ENCODE results near the gene IL20RB. TPM values are rescaled to one million over a fixed set of nuclear protein-coding genes. Genes with fewer than 3 reads are reported as not detected.
A peak's percentile ranks its signal among the peaks of the same experiment; 100 is the strongest.
"Not testable (repeated sequence)": the region's sequence is repeated elsewhere in the genome, so short reads cannot be mapped to it uniquely, and the experiment has no call there.

IL20RB gene
- polyA plus RNA-seq, 1 donor (not counting 4 experiments of a cell fraction or from before 2014, with no cell fraction given) = 239 TPM

GRCh38 chr3:136982520-136983138, 24.8 kb downstream of the IL20RB start:
- H2AFZ ChIP-seq (ENCODE audit: control insufficient read depth, low read length) = no peak overlapping the region
- dilution Hi-C loops (cut with MboI; ENCODE audit: extremely low pct_ligation_motif_present, low sequenced_read_pairs) = no loop called here
- peaks cover 48% of the 10 kb centered on the region for H3K79me2 ChIP-seq (ENCODE audit: control insufficient read depth, insufficient read depth, low read length)
- no peak overlapping the region for H3K4me3 ChIP-seq (ENCODE audit: control insufficient read depth in 2 of 3, extremely low read depth in 1 of 3, insufficient read depth in 2 of 3, low read depth in 1 of 3, low read length in 3 of 3)
- H3K9me3 ChIP-seq (ENCODE audit: control insufficient read depth, low read depth, low read length) = no peaks in the 10 kb centered on the region
- peaks cover 30 to 45% of the 10 kb centered on the region in 2 experiments for H3K36me3 ChIP-seq (ENCODE audit: control insufficient read depth in 2 of 2, extremely low read depth in 1 of 2, insufficient read depth in 2 of 2, low read length in 2 of 2)
- H3K4me2 ChIP-seq (ENCODE audit: control insufficient read depth, extremely low read depth, insufficient read depth, low read depth, low read length) = no peak overlapping the region
- FAIRE-seq (no peak), DNase-seq (ENCODE audit: low read depth, low spot score) (no peak)
- no peak overlapping the region for H3K27ac ChIP-seq (ENCODE audit: control insufficient read depth, insufficient read depth, low read length)
- no peaks in the 10 kb centered on the region for H3K27me3 ChIP-seq (ENCODE audit: control insufficient read depth, extremely low read depth, insufficient read depth, low read length)
- peaks cover 10% of the 10 kb centered on the region for H4K20me1 ChIP-seq (ENCODE audit: control insufficient read depth, extremely low read depth, insufficient read depth, low read length)
- H3K4me1 ChIP-seq (ENCODE audit: control insufficient read depth, extremely low read depth, insufficient read depth, low read length) = peaks cover 40% of the 10 kb centered on the region
- no peak for TF ChIP-seq EZH2 (IDR thresholded peaks at IDR 0.05; ENCODE audit: low read length)
- no peak for TF ChIP-seq CTCF (optimal IDR thresholded peaks at IDR 0.05 in 1 of 3, IDR thresholded peaks at IDR 0.05 in 1 of 3, conservative IDR thresholded peaks at IDR 0.05 in 1 of 3; ENCODE audit: extremely low read depth in 1 of 3, insufficient read depth in 2 of 3, low read length in 3 of 3)
- peaks cover 3% of the 10 kb centered on the region for H3K9me1 ChIP-seq (ENCODE audit: control insufficient read depth, extremely low read depth, insufficient read depth, low read length)
- H3K9ac ChIP-seq (ENCODE audit: control insufficient read depth, extremely low read depth, insufficient read depth, low read length) = no peak overlapping the region

- Histone ChIP-seq H2AFZ (ENCODE audit: control insufficient read depth, low read length) (no peak overlapping the region), H3K9me1 (ENCODE audit: control insufficient read depth, extremely low read depth, insufficient read depth, low read length) (peaks cover 3% of the 10 kb centered on the region), H3K79me2 (ENCODE audit: control insufficient read depth, insufficient read depth, low read length) (peaks cover 34% of the 10 kb centered on the region), H3K4me1 (ENCODE audit: control insufficient read depth, extremely low read depth, insufficient read depth, low read length) (peaks cover 39% of the 10 kb centered on the region), H3K27me3 (ENCODE audit: control insufficient read depth, extremely low read depth, insufficient read depth, low read length) (no peaks in the 10 kb centered on the region), H3K9ac (ENCODE audit: control insufficient read depth, extremely low read depth, insufficient read depth, low read length) (peak overlapping the region; percentile 4), H3K4me3 (ENCODE audit: control insufficient read depth in 2 of 3, extremely low read depth in 1 of 3, insufficient read depth in 2 of 3, low read depth in 1 of 3, low read length in 3 of 3) (no peak overlapping the region), H3K4me2 (ENCODE audit: control insufficient read depth, extremely low read depth, insufficient read depth, low read depth, low read length) (peak overlapping the region; percentile 17), H3K27ac (ENCODE audit: control insufficient read depth, insufficient read depth, low read length) (peak overlapping the region; percentile 68), H3K9me3 (ENCODE audit: control insufficient read depth, low read depth, low read length) (no peaks in the 10 kb centered on the region), H4K20me1 (ENCODE audit: control insufficient read depth, extremely low read depth, insufficient read depth, low read length) (peaks cover 6% of the 10 kb centered on the region), H3K36me3 (ENCODE audit: control insufficient read depth in 2 of 2, extremely low read depth in 1 of 2, insufficient read depth in 2 of 2, low read length in 2 of 2) (peaks cover 37 to 54% of the 10 kb centered on the region in 2 experiments)
- DNase-seq (ENCODE audit: low read depth, low spot score) = peak; percentile 52
- dilution Hi-C loops (cut with MboI; ENCODE audit: extremely low pct_ligation_motif_present, low sequenced_read_pairs) = no loop called here
- TF ChIP-seq CTCF (optimal IDR thresholded peaks at IDR 0.05 in 1 of 3, IDR thresholded peaks at IDR 0.05 in 1 of 3, conservative IDR thresholded peaks at IDR 0.05 in 1 of 3; ENCODE audit: extremely low read depth in 1 of 3, insufficient read depth in 2 of 3, low read length in 3 of 3) = no peak
- TF ChIP-seq EZH2 (IDR thresholded peaks at IDR 0.05; ENCODE audit: low read length) = no peak
- FAIRE-seq = peak; percentile 100
These were observed 27.1 kb downstream of the IL20RB start for GRCh38 chr3:136984837-136985236.

- Histone ChIP-seq H3K4me1 (ENCODE audit: control insufficient read depth, extremely low read depth, insufficient read depth, low read length) (peaks cover 56% of the 10 kb centered on the region), H3K79me2 (ENCODE audit: control insufficient read depth, insufficient read depth, low read length) (peaks cover 16% of the 10 kb centered on the region), H3K36me3 (ENCODE audit: control insufficient read depth in 2 of 2, extremely low read depth in 1 of 2, insufficient read depth in 2 of 2, low read length in 2 of 2) (peaks cover 28 to 55% of the 10 kb centered on the region in 2 experiments)
- DNase-seq (ENCODE audit: low read depth, low spot score); H2AFZ ChIP-seq (ENCODE audit: control insufficient read depth, low read length); H3K9ac ChIP-seq (ENCODE audit: control insufficient read depth, extremely low read depth, insufficient read depth, low read length); H3K4me2 ChIP-seq (ENCODE audit: control insufficient read depth, extremely low read depth, insufficient read depth, low read depth, low read length); H3K27me3 ChIP-seq (ENCODE audit: control insufficient read depth, extremely low read depth, insufficient read depth, low read length); dilution Hi-C loops (cut with MboI; ENCODE audit: extremely low pct_ligation_motif_present, low sequenced_read_pairs); H3K4me3 ChIP-seq (ENCODE audit: control insufficient read depth in 2 of 3, extremely low read depth in 1 of 3, insufficient read depth in 2 of 3, low read depth in 1 of 3, low read length in 3 of 3); H3K9me1 ChIP-seq (ENCODE audit: control insufficient read depth, extremely low read depth, insufficient read depth, low read length); H3K27ac ChIP-seq (ENCODE audit: control insufficient read depth, insufficient read depth, low read length); H3K9me3 ChIP-seq (ENCODE audit: control insufficient read depth, low read depth, low read length); FAIRE-seq; H4K20me1 ChIP-seq (ENCODE audit: control insufficient read depth, extremely low read depth, insufficient read depth, low read length): not testable (repeated sequence)
These were observed 29.7 kb downstream of the IL20RB start for GRCh38 chr3:136987398-136987980.

Data from keratinocyte (primary cell).